Measurements from ENCODE around the gene SUGCT.

SUGCT gene

DNA sequence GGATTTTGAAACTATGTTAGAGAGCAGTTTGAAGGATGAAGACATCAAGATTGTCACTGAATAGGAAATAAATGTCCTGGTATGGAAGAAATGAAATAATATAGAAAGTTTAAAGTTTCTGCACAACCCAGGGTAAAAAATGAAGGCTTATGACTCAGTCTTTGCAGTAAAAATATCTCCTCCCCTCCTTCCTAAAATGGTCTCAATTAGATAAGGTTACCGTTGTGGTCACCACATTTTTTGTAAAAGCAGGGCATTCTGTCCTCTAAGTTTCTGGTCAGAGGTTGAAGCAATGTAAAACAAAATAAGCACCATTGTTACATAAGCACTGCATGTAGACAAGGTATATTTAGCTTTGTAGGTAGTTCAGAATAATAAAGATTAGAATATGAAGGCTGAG is 403.5 kb downstream of the SUGCT start:
- DNase-seq: no peak

DNA sequence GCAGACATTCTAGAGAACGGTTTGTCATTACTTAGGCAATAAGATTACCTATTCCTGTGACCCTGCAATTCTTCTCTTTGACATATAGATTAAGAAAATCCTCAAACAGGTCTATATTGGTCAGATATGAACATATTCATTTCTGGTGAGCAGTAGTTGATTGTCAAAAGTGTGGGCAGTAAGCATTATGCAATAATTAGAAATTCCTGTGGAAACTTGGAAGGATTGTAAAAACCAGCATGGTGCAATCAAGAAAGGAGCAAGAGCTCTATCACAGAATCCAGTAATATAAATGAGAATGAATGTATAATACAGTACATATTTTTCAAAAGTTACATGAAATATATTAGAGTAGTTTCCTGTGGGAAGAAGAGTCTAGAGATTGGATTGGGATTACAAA is 406.5 kb downstream of the SUGCT start:
- DNase-seq: no peak

DNA sequence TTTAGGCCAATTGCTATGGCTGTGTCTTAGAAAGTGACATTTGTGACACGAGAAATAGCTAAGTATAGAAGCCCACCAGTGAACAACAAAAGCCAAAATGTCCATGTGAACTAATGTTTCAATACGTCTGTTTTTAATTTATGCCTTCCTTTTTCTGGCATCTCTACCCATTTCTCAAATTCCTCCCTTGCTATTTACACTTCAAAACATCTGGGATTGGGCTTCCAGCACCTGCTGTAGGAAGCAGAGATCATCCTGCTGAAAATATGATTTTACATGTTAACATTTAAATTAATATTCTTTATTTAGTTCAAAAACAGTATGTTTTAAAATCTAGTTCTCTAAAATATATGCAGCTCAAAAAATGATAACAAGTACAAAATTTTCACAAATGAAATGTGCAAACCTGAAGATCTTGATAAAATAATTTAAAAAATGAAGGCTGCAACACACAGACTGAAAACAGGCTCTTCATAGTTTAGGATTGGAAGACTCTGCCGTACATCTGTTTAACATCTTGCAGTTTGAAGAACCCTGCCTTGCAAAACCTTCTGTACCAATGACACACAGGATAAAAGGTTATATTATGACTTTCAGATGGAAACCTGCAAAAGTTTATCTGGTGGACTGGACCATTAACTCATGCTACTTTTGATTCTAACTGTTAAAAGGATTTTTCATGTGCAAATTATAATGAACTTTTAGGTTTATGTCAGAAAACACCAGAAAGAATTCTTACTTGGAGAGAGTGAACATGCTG is 408.4 kb downstream of the SUGCT start:
- DNase-seq: no peak

DNA sequence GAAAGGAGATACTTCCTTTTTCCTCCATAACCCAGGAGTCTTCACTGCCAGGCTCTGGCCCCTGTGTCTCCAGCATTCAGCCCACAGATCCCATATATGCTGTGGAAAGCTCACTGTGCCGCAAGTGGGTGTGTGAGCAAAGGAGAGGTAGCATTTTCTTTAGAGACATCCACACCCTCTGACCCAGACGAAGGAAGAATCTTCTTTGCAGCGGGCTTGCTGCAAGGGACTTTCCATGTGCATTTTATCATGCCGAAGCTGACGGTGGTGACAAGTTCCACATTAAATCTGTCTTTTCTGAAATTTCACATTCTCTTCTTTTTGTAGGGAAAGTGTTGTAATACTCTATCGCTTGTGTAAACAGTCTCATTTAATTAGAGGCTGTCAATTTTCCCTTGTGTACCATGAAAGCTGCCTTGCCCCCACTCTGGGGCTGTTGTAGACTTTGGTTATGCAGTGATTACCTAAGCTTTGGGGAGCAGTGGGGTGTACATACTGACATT is 409.5 kb downstream of the SUGCT start:
- no peak for DNase-seq

DNA sequence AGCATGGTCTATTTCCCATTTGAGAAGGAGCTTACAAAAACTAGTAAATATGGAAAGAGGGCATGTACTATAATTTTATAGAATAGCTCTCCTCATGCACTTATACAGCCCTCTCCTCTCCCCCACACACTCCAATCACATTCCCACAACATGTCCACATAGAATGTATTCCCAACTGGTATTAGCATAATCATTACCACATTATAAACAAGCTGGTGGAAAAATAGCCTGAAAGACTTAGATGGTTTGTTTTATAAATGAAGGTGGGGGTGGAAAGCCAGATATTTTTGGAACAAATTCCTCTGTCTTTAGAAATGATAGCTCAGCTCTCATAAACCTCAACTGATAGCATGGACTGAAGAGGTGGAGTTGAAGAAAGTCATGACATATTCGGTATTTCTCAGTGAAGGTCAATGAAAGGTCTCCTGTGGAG is 410.1 kb downstream of the SUGCT start:
- no peak for DNase-seq

DNA sequence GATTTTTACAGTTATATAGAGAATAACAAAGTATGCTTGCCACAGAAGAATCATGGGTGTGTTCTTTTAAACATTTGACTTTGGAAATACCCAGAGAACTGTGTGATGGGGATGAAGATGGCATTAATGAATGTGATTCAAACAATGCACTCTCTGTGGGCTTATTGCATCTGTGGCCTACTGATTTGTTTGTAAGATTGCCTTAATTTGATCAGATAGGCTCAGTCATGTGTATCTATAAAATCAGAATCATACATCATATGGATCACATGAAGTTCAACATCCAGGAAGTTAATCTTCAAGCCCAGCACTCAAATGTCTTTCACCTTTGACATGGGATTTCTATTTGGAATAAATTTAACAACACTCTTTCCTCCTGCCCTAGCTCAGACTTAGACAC is 410.9 kb downstream of the SUGCT start:
- DNase-seq: no peak

DNA sequence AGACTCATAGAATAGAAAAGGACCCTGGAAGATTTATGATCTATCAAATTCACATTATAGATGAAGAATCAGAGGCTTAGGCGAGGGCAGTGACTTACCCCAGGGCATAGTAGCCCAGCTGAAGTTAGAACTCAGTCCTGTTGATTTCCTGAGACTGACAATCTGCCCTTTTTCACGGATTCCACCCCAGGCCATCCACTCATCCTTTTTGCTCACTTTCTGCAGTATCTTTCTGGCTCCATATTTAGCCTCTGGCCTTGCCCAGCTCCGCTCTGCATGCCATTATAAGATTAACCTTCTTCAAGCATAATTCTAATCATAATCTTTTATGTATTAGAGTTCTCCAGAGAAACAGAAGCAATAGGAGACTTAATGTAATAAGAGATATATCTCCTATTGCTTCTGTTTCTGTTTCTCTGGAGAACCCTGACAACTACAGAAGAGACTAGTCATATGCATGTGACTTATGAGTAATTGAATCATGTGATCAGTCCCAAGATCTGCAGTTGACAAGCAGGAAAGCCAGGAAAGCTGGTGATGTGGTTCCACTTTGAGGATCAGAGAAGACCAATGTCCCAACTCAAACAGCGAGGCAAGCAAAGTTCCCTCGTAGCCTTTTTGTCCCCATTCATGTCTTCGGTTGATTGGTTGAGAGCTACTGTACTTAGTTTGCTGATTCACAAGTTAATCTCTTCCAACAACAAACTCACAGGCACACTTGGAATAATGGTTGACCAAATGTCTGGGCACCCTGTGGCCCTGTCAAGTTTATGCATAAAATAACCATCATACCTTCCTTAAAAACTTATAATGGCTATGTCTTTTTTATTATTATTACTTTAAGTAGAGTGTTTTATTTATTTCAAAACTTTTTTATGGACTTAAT is 412.1 kb downstream of the SUGCT start:
- no peak for DNase-seq

DNA sequence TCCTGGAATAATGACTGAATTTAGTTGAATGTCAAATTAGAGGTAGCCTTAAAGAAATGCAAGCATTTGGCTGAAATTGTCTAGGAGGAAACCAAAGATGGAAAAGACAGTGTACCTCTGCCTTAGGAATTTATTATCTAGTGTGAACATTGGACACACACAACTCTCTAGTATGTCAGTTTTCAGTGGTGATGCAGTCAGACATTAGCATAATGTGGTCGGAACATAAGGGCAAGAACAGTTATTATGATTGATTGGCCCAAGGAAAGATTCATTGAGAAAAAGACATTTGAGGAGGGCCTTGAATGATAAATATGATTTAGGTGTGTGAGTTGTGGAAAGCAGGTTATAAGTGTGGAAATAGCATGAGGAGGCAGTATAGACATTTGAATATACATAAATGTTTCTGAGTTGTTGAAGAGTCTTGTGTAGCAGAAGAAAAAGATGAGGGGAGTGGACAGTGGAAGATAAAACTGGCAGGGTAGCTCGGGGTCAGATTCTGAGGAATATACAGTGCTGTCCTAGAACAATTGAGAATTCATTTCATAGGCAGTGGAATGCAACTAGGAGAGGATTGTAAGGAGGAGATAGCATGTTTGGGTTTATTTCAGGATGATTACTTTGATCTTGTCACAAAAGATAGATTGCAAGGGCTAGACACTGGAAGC is 414.7 kb downstream of the SUGCT start:
- DNase-seq: no peak

DNA sequence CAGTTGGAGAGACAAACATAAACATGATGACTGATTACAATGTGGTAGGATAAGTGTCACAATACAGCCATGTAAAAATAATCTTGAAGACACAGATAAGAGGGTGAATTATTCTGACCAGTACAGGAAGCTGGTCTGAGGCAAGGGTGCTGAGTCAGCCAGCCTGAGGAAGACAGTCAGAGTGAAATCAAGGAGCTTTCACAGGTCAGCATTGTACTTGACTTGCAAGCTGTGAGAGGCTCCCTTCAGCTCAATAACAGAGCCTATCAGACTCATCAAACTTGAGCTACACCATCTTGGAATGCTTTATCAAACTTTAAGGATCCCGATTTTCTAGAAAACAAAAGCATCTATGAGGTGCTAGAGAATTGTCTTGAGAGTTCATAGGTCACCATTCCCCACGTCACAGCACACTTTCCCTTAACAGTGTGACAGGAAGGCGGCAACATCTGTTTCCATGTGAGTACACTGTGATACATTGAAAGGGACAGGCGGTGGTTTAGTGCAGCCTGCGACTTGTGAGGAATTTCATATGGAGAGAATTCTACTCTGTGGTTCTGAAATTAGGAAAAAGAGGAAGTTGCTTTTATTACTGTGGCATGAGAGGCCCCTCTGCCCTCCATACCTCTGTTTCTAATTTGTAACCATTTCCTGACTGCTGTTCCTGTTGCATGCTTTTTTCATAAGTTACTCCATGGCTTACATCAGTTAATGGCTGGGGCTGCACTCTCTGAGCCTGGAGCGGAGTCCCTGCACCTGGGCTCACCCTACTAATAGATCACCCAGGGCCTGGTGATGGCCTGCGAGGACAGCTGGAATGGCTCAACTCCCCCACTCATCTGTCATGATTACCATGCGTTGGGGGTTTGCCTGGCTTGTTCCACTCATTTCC is 417.1 kb downstream of the SUGCT start:
- DNase-seq: no peak

DNA sequence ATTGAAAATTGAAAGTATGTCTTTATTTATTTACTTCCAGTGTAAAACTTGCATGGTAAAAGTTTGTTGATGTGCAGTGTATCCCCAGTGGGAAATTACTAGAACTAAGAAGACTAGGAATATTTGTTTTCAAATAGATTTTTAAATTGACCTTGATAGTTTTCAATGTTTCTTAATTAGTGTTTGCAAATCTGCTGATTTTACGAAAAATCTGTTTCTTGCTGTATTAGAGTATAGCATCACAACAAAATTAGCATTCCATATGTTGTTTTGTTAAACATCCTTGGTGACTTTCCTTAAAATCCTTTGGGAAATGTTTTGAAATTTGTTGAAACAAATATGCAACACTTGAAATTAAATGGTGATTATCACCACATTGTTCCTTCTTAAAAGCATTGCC is 425.9 kb downstream of the SUGCT start:
- DNase-seq: no peak

DNA sequence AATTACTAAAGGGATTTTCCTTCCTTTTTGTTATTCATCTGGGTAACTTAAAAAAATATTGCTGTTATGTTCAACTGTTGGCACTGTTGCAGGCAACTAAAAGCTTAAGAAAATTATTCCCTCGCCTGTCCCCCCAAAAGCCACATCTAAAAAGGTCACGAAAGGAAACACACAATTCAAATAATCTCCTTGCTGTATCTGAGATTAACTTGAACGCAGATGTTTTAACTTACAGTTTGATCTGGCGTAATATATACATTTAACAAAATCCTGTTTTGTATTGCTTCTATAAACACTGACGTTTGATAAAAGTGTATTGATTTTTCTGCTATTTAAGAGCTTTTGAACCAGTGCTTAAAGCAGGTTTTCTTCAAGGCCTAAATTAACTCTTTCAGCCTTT is 432.1 kb downstream of the SUGCT start:
- no peak for DNase-seq

DNA sequence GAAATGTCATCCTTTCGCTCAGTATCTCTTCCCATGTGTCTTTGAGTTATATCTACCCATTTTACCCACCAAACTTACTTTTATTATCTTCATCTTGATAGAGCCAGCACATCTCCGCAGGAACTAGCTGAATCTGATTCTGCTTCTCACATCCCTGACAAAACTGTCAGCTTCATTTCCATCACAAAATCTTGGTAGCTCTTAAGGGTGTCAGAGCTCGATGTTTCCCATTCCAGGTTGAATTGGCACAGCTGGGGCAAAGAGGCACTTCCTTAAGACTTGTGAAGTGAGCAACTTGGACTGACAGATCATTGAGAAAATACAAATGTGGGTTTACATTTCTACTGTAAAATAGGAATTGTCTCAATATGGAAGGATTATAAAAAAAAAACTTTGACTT is 434.5 kb downstream of the SUGCT start:
- DNase-seq: no peak

DNA sequence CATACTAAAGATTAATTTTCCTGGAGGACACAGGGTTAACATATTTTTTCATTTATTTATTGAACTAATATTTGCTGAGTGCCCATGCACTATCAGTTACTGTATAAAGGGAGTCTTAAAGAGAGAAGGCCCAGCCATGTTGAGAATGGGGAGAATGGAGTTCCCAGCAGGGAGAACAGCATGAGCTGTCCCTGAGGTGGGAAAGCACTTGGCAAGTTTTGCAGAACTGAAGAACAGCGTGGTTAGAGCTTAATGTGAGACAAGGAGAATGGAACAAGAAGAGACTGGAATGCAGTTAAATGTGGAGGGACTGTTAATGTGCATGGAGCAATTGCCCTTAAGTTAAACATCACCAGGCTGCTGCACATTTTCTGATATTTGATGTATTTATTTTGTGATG is 435.4 kb downstream of the SUGCT start:
- no peak for DNase-seq

DNA sequence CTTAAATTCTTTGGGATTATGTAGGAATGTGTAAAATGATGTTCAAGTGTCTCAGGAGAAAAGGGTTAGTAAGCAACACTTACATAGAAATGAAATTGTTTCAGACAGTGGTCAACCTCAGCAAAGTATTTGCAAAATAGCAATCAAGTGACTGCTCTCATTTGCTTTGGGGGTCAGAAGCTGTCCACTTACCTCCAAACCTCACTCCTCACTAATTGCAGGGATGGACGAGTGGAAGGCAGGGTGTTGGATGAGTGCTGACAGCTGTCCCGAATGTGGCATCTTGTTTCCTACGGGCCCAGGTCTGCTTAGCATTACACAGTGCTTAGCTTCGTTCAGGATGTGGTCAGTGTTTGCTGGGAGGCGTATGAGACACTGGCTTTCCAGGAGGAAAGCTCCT is 437.0 kb downstream of the SUGCT start:
- no peak for DNase-seq

DNA sequence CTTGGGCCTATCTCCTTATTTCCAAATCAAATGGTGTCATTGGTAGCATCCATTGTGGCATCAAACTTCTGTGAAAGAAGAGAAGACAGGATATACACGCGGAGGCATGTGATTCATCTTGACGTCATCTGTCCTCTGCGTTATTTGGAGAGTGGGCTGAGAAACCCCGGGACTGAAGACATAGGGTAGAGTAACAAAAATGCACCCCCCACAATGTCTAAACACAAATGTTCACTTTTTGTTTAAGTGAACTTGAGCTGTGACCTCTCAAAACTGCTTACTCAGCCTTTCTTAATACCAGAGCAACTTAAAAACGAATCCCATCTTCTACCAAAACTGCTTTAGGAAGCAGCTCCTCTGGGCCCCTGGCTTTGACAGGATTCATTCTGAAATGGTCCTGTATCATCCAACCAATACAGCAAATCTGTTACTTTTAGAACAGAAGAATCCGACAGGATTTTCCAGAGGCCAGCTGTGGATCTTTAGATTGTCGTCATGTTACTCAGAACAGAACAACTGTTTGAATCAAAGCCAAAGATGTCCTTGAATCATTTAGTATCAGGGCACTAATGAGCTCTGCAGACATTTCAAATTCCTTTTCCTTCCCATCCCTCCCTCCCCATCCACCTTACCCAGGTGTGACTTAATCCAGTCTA is 438.1 kb downstream of the SUGCT start:
- no peak for DNase-seq

DNA sequence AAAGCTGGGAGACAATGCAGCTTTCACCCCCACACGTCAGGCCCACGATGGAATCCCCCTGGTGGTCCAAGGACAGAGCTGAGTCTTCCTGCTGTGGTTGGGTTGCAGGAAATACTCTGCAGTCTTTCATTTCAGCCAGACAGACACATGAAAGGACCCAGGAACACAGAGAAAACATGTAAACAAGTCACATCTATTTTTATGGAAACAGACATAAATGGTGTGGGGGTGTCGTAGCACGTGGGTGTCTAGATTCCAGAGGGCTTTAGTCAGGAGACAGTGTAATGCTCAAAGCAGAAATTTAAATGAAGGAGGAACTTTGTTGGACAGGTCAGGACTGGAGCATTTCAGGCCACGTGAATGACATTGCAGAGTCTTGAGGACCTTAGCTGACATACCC is 444.6 kb downstream of the SUGCT start:
- DNase-seq: no peak

DNA sequence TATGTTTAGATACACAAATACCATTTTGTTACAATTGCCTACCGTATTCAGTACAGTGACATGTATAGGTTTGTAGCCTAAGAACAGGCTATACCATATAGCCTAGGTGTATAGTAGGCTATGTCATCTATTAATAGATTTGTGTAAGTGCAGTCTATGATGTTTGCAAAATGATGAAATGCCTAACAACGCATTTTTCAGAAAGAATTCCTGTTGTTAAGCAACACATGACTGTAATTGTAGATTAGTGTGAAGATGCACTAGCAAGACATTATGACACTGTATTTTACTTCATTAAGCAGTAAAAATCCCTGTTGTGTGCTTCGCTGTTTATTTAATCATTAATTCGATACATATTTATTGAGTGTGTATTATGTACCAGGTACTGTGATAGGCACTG is 446.0 kb downstream of the SUGCT start:
- no peak for DNase-seq

DNA sequence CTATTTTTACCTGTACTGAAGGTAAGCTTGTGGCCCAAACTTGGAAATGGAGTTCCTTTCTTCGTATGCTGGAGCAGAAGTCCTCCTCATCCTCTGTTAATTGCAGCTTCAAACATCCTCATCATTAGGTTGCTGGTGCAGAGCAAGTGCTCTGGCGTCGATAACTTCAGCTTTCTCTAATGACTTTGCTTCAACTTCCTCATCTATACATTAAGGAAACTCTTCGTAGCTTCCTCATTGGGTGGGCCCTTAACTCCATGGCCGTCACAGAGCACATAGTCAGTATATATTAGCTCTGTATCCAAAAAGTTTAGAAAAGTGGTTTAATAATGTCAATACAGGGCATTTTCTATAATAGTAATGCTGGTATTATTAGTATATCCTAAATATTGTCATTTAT is 447.7 kb downstream of the SUGCT start:
- no peak for DNase-seq

DNA sequence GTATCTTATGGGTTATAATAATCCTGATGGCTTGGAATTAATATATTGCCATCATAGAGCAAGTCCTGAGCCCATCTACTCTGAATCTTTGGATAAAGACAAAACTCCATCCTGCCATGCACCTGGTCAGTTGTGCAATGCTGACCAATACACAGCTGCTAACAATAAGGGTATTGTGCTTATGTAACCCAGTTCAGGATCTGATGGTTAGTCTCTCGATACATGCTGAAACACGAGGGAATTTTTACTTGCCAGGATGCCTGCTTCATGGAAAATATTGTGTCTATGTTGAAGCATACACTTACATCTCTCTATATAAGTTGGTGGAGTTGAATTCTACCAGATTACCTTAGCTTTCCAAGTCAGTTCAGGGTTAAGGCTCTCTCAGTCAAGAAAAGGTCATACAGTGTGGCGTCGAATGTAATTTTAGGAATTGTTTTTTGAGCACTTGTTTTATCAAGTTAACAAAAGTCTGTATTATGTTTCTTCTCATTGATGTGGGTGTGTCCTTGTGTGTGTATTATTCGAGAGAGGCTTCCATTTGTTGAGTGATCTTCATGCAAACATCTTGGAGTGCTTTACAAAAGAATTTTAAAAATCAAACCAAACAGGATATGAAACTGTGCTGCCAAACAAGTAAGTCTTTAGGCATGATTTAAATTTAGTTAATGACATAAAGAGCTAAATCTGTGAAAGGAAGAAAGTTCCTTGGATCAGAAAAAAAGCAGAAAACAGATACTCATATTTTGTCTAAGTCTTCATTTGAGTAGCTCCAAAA is 449.1 kb downstream of the SUGCT start:
- DNase-seq: no peak

DNA sequence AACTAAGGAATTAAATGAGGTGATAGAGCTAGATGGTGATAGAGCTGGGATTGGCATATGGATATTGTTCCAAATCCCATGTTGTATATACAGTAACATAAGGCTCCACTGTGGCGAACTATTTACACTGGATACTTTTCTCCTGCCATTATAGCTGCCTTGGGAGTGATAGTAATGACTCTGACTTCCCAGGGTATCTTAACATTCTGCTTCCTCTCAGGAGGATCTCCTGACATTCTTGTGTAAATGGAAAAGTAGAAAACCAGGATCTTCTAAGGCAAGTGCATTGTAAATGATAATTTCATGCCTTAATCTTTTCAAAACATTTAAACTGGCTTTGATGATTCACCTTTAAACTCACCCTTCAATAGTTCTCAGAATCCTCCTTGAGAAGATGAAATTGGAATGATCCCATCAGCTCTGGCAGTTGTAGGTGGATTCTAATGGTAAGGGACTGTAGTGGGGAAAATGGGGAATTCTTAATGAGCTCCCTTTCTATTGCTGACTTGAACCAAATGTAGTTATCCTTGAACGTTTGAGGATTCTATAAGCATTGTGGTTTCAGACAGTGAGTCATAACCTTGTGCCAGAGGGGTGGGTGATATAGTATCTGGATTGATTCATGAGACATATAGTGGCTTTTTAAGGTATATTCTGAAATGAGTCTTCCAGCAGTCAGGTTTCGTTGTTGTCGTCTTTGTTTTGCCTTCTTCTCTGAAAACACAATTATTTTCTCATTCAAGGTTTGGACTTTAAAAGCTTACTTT is 450.0 kb downstream of the SUGCT start:
- no peak for DNase-seq
